Loucy (cell line): ENCODE data around the gene ME3.

Source experiments
- H2AFZ ChIP-seq: fragments of 200-600 bp; sonication (generic); 2 replicates; pipeline ENCODE4 v1.6.0; 2016; ENCODE audit warnings: antibody characterized with exemption, mild to moderate bottlenecking, low read length, moderate library complexity
- H3F3A ChIP-seq: fragments of 200-600 bp; 2 replicates; pipeline ENCODE4 v1.6.0; 2016; ENCODE audit warnings: antibody characterized with exemption, low read depth, mild to moderate bottlenecking
- H3K27me3 ChIP-seq: fragments of 200-600 bp; sonication (generic); 2 replicates; pipeline ENCODE4 v1.6.1; 2014; ENCODE audit warnings: low read length, mild to moderate bottlenecking; ENCODE audit not compliant: insufficient read depth, poor library complexity, severe bottlenecking
- H3K36me3 ChIP-seq: fragments of 200-600 bp; sonication (generic); 2 replicates; pipeline ENCODE4 v1.6.1; 2016; ENCODE audit warnings: low read length; ENCODE audit not compliant: insufficient read depth
- H3K4me1 ChIP-seq: fragments of 200-600 bp; sonication (generic); 2 replicates; pipeline ENCODE4 v1.5.1; 2014; ENCODE audit warnings: low read length, mild to moderate bottlenecking; ENCODE audit not compliant: insufficient read depth, poor library complexity, severe bottlenecking
- H3K4me2 ChIP-seq: fragments of 200-600 bp; sonication (generic); 2 replicates; pipeline ENCODE4 v1.6.0; 2014; ENCODE audit warnings: antibody characterized with exemption, low read length, low read depth, mild to moderate bottlenecking; ENCODE audit not compliant: poor library complexity, severe bottlenecking
- H3K4me3 ChIP-seq: fragments of 200-600 bp; sonication (generic); 2 replicates; pipeline ENCODE4 v1.5.1; 2014; ENCODE audit warnings: low read length, mild to moderate bottlenecking, mixed read lengths; ENCODE audit not compliant: poor library complexity, severe bottlenecking
- H3K79me2 ChIP-seq: fragments of 200-600 bp; sonication (generic); 2 replicates; pipeline ENCODE4 v1.6.1; 2014; ENCODE audit warnings: low read length; ENCODE audit not compliant: insufficient read depth
- H3K9ac ChIP-seq: fragments of 200-600 bp; sonication (generic); 2 replicates; pipeline ENCODE4 v1.6.0; 2014; ENCODE audit warnings: mild to moderate bottlenecking, low read depth, low read length, moderate library complexity; ENCODE audit not compliant: poor library complexity, severe bottlenecking
- H3K9me2 ChIP-seq: fragments of 200-600 bp; sonication (generic); replicated peaks from 2 replicates; pipeline ENCODE4 v1.6.1; 2016; ENCODE audit warnings: low read depth, low read length, mixed read lengths
- H3K9me3 ChIP-seq: fragments of 200-600 bp; sonication (generic); 2 replicates; pipeline ENCODE4 v1.6.1; 2014; ENCODE audit warnings: mild to moderate bottlenecking, antibody characterized with exemption, low read length, low read depth; ENCODE audit not compliant: insufficient read depth
- H4K20me1 ChIP-seq: fragments of 200-600 bp; sonication (generic); 2 replicates; pipeline ENCODE4 v1.6.0; 2014; ENCODE audit warnings: antibody characterized with exemption, low read length, mild to moderate bottlenecking; ENCODE audit not compliant: insufficient read depth, poor library complexity, severe bottlenecking
- EZH2phosphoT487 ChIP-seq: fragments of 200-600 bp; IDR thresholded peaks from 2 replicates; pipeline ENCODE4 v1.6.1; 2018; ENCODE audit warnings: antibody characterized with exemption, mild to moderate bottlenecking, moderate library complexity, borderline replicate concordance
- TF ChIP-seq, protein P1 (sequence below): fragments of 200-600 bp; sonication (generic); conservative IDR thresholded peaks from 2 replicates; pipeline ENCODE4 v1.5.1; 2014; ENCODE audit warnings: mild to moderate bottlenecking, antibody characterized with exemption, low read length

Gene ME3

GRCh38 chr11:86696004-86696403 lies 23.6 kb upstream of the ME3 start:
- TF ChIP-seq, protein P1, sequence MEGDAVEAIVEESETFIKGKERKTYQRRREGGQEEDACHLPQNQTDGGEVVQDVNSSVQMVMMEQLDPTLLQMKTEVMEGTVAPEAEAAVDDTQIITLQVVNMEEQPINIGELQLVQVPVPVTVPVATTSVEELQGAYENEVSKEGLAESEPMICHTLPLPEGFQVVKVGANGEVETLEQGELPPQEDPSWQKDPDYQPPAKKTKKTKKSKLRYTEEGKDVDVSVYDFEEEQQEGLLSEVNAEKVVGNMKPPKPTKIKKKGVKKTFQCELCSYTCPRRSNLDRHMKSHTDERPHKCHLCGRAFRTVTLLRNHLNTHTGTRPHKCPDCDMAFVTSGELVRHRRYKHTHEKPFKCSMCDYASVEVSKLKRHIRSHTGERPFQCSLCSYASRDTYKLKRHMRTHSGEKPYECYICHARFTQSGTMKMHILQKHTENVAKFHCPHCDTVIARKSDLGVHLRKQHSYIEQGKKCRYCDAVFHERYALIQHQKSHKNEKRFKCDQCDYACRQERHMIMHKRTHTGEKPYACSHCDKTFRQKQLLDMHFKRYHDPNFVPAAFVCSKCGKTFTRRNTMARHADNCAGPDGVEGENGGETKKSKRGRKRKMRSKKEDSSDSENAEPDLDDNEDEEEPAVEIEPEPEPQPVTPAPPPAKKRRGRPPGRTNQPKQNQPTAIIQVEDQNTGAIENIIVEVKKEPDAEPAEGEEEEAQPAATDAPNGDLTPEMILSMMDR, result no peak
- no peak for TF ChIP-seq EZH2phosphoT487
- H3K4me3 ChIP-seq, result no peak overlapping the region
- H3K4me2 ChIP-seq, result no peak overlapping the region
- no peaks in the 10 kb centered on the region for H4K20me1 ChIP-seq
- H3K27me3 ChIP-seq, result no peaks in the 10 kb centered on the region
- no peaks in the 10 kb centered on the region for H3F3A ChIP-seq
- no peaks in the 10 kb centered on the region for H3K4me1 ChIP-seq
- no peaks in the 10 kb centered on the region for H3K79me2 ChIP-seq
- H2AFZ ChIP-seq, result no peak overlapping the region
- no peaks in the 10 kb centered on the region for H3K9me3 ChIP-seq
- no peaks in the 10 kb centered on the region for H3K36me3 ChIP-seq
- H3K9ac ChIP-seq, result no peak overlapping the region
- H3K9me2 ChIP-seq, result no peaks in the 10 kb centered on the region

GRCh38 chr11:86695373-86695772 lies 23.0 kb upstream of the ME3 start:
- H4K20me1 ChIP-seq, result no peaks in the 10 kb centered on the region
- H3K9ac ChIP-seq, result no peak overlapping the region
- H3F3A ChIP-seq, result no peaks in the 10 kb centered on the region
- H2AFZ ChIP-seq, result no peak overlapping the region
- H3K4me2 ChIP-seq, result no peak overlapping the region
- no peaks in the 10 kb centered on the region for H3K36me3 ChIP-seq
- no peaks in the 10 kb centered on the region for H3K79me2 ChIP-seq
- no peak overlapping the region for H3K4me3 ChIP-seq
- no peak for TF ChIP-seq EZH2phosphoT487
- TF ChIP-seq, protein P1, result no peak
- no peaks in the 10 kb centered on the region for H3K9me3 ChIP-seq
- H3K27me3 ChIP-seq, result no peaks in the 10 kb centered on the region
- no peaks in the 10 kb centered on the region for H3K9me2 ChIP-seq
- H3K4me1 ChIP-seq, result no peaks in the 10 kb centered on the region

DNA sequence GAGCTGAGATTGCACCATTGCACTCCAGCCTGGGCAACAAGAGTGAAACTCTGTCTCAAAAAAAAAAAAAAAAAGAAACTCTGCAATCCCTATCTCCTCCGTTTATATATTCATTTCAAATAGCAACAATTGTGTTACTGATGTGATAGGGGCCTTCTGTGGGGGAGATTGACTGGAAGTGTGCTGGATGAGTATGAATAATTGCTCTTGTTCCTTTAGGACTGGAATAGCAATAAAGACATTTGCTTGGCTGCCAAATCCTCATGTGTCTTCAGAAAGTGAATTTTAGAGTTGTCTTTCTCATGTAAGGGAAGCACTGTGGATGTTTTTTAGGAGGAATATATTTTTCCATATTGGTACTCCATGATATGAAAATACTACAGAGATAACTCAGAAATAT lies 21.1 kb upstream of the ME3 start:
- H4K20me1 ChIP-seq, result no peaks in the 10 kb centered on the region
- H3K4me2 ChIP-seq, result no peak overlapping the region
- H3K27me3 ChIP-seq, result no peaks in the 10 kb centered on the region
- H3K4me3 ChIP-seq, result no peak overlapping the region
- H3K36me3 ChIP-seq, result no peaks in the 10 kb centered on the region
- H3K79me2 ChIP-seq, result no peaks in the 10 kb centered on the region
- no peak overlapping the region for H3K9ac ChIP-seq
- TF ChIP-seq, protein P1, result no peak
- no peak for TF ChIP-seq EZH2phosphoT487
- no peaks in the 10 kb centered on the region for H3K9me2 ChIP-seq
- H3F3A ChIP-seq, result no peaks in the 10 kb centered on the region
- H2AFZ ChIP-seq, result no peak overlapping the region
- H3K9me3 ChIP-seq, result no peaks in the 10 kb centered on the region
- no peaks in the 10 kb centered on the region for H3K4me1 ChIP-seq
